GM18507 (cell line): ENCODE data around the gene UNC5A.

Experiments used
- DNase-seq: peaks from one replicate; pipeline ENCODE4 v3.0.0; 2011; ENCODE audit warnings: low read depth; ENCODE audit not compliant: insufficient read length; ENCODE audit errors: extremely low spot score
- FAIRE-seq: peaks from 2 replicates; lab custom pipeline; 2011; peaks lifted over from hg19 to GRCh38; lab: Jason Lieb, UNC

Gene UNC5A

GRCh38 chr5:176886336-176887251, 76.2 kb downstream of the UNC5A start:
- FAIRE-seq (no peak), DNase-seq (no peak)

- FAIRE-seq (no peak), DNase-seq (no peak)
Measured at GRCh38 chr5:176887252-176887849, 77.0 kb downstream of the UNC5A start.

GRCh38 chr5:176888016-176888864, 77.9 kb downstream of the UNC5A start:
- FAIRE-seq (no peak), DNase-seq (no peak)

GRCh38 chr5:176888865-176889165, 78.5 kb downstream of the UNC5A start:
- FAIRE-seq (no peak), DNase-seq (no peak)

GRCh38 chr5:176889321-176890280, 79.2 kb downstream of the UNC5A start:
- no peak for FAIRE-seq
- DNase-seq: no peak

GRCh38 chr5:176890455-176891330, 80.3 kb downstream of the UNC5A start:
- FAIRE-seq (no peak), DNase-seq (no peak)

- FAIRE-seq (no peak), DNase-seq (no peak)
Measured at GRCh38 chr5:176891331-176891958, 81.1 kb downstream of the UNC5A start.

GRCh38 chr5:176892663-176893062, 82.3 kb downstream of the UNC5A start:
- DNase-seq (no peak), FAIRE-seq (no peak)

GRCh38 chr5:176894298-176894697, 83.9 kb downstream of the UNC5A start:
- FAIRE-seq: no peak
- no peak for DNase-seq

GRCh38 chr5:176895831-176896230, 85.5 kb downstream of the UNC5A start:
- FAIRE-seq (no peak), DNase-seq (no peak)

- no peak for DNase-seq
Measured at GRCh38 chr5:176897263-176897662, 86.9 kb downstream of the UNC5A start.

GRCh38 chr5:176899296-176899891, 89.0 kb downstream of the UNC5A start, which contains the start of gene HK3:
HK3 (minus strand) TSS chr5:176899346; CDS start chr5:176896159, 3,187 bp downstream.
- no peak for DNase-seq
- FAIRE-seq: no peak

More at GRCh38 chr5:176897263-176897662, 86.9 kb downstream of the UNC5A start:
- FAIRE-seq: no peak

- DNase-seq: no peak
Measured at GRCh38 chr5:176899946-176900779, 89.8 kb downstream of the UNC5A start.

GRCh38 chr5:176900780-176901204, 90.4 kb downstream of the UNC5A start:
- DNase-seq (no peak), FAIRE-seq (no peak)

More at GRCh38 chr5:176899946-176900779, 89.8 kb downstream of the UNC5A start:
- no peak for FAIRE-seq

- DNase-seq: peak; percentile 30
- FAIRE-seq: peak; percentile 71
Measured at GRCh38 chr5:176901260-176902101, 91.1 kb downstream of the UNC5A start.
